NCI-H2107 treated with DMSO at 0.1 percent for 48 hours (cell line): Measurements from ENCODE around the gene CCR1.

Experiments used
- DNase-seq: peaks from one replicate; lab custom pipeline; 2025; ENCODE audit not compliant: unreplicated experiment; lab: John Stamatoyannopoulos, UW

The CCR1 gene

GRCh38 chr3:46208167-46208704 is at the start of gene CCR1:
Gene CCR1 (minus strand): TSS chr3:46208313. CDS start chr3:46204313, 4,000 bp downstream.
- DNase-seq, result no peak

GRCh38 chr3:46252980-46253379 is 44.9 kb upstream of the CCR1 start:
- DNase-seq, result no peak

GRCh38 chr3:46245146-46245545 is 37.0 kb upstream of the CCR1 start:
- DNase-seq, result no peak

- DNase-seq, result no peak
These were observed 35.4 kb upstream of the CCR1 start for GRCh38 chr3:46243560-46243959.

- no peak for DNase-seq
These were observed 34.0 kb upstream of the CCR1 start, which contains the start of gene CCR3 for GRCh38 chr3:46242120-46242519. Gene CCR3 (plus strand): TSS chr3:46242460. CDS start chr3:46265159, 22,699 bp downstream.

- no peak for DNase-seq
These were observed 31.8 kb upstream of the CCR1 start for GRCh38 chr3:46239952-46240351.

GRCh38 chr3:46239301-46239938 is 31.3 kb upstream of the CCR1 start:
- DNase-seq, result no peak

- no peak for DNase-seq
These were observed 30.3 kb upstream of the CCR1 start for GRCh38 chr3:46238386-46238785.

- DNase-seq, result no peak
These were observed 28.4 kb upstream of the CCR1 start for GRCh38 chr3:46236294-46237054.

- no peak for DNase-seq
These were observed 27.3 kb upstream of the CCR1 start for GRCh38 chr3:46235425-46235824.

- no peak for DNase-seq
These were observed 25.1 kb upstream of the CCR1 start for GRCh38 chr3:46233194-46233593.

- no peak for DNase-seq
These were observed 23.2 kb upstream of the CCR1 start for GRCh38 chr3:46231323-46231722.

GRCh38 chr3:46228260-46229242 is 20.4 kb upstream of the CCR1 start:
- DNase-seq, result no peak

GRCh38 chr3:46222435-46223161 is 14.5 kb upstream of the CCR1 start:
- no peak for DNase-seq

- DNase-seq, result no peak
These were observed 13.8 kb upstream of the CCR1 start for GRCh38 chr3:46221938-46222337.

GRCh38 chr3:46221391-46221790 is 13.3 kb upstream of the CCR1 start:
- no peak for DNase-seq

GRCh38 chr3:46218196-46218709 is 10.1 kb upstream of the CCR1 start:
- DNase-seq, result no peak

- DNase-seq, result no peak
These were observed 7.8 kb upstream of the CCR1 start for GRCh38 chr3:46215810-46216414.

- DNase-seq, result peak; percentile 95
These were observed 6.7 kb upstream of the CCR1 start for GRCh38 chr3:46214751-46215352.
